Activated CD8-positive, alpha-beta T cell treated with anti-CD3 and anti-CD28 coated beads for 36 hours (primary cell): ENCODE results near the gene NAA80. TPM values are rescaled to one million over a fixed set of nuclear protein-coding genes. Genes with fewer than 3 reads are reported as not detected.
A peak's percentile ranks its signal among the peaks of the same experiment; 100 is the strongest.

Experiments
- ATAC-seq: fragments of 200-7000 bp; cut with Tn5 transposase; one replicate; pipeline ENCODE4 v1.10.0; 2021; ENCODE audit warnings: mild to moderate bottlenecking, moderate library complexity
- CTCF ChIA-PET: fragments of 350-600 bp; sonication (Branson Sonifier 250); formaldehyde crosslinking; loops from one replicate; lab custom pipeline; 2021; ENCODE audit warnings: antibody characterized with exemption; lab: Charles Lee
- POLR2A ChIA-PET: fragments of 350-600 bp; sonication (Branson Sonifier 250); formaldehyde crosslinking; loops from one replicate; lab custom pipeline; 2021; ENCODE audit warnings: antibody characterized with exemption; lab: Charles Lee
- DNase-seq: peaks from one replicate; pipeline ENCODE4 v3.0.0-alpha.2; 2020
- H3K27ac Mint-ChIP-seq: one replicate; pipeline ENCODE4 v1.8.0; 2021; ENCODE audit warnings: mild to moderate bottlenecking, mixed read lengths
- H3K27me3 Mint-ChIP-seq: one replicate; pipeline ENCODE4 v1.8.0; 2021; ENCODE audit warnings: mixed read lengths
- H3K36me3 Mint-ChIP-seq: one replicate; pipeline ENCODE4 v1.8.0; 2021; ENCODE audit warnings: low read depth, mixed read lengths
- H3K4me1 Mint-ChIP-seq: one replicate; pipeline ENCODE4 v1.8.0; 2021; ENCODE audit warnings: low read depth, mixed read lengths
- H3K4me3 Mint-ChIP-seq: one replicate; pipeline ENCODE4 v1.8.0; 2021; ENCODE audit warnings: mild to moderate bottlenecking, moderate library complexity, mixed read lengths
- H3K9me3 Mint-ChIP-seq: one replicate; pipeline ENCODE4 v1.8.0; 2021; ENCODE audit warnings: mixed read lengths
- CTCF ChIP-seq: fragments of 200-600 bp; IDR thresholded peaks from one replicate; pipeline ENCODE4 v1.8.0; 2022; ENCODE audit warnings: antibody characterized with exemption, mild to moderate bottlenecking
- intact Hi-C: fragments of 100-400 bp; cut with micrococcal nuclease; formaldehyde crosslinking; loops from one replicate; pipeline ENCODE4 v1.10.0; 2022
- total RNA-seq, 2 experiments: library from RNA; stranded (reverse); gene quantifications; one replicate each; pipeline ENCODE4 v1.2.3, GENCODE V29; 2021

Gene NAA80
- total RNA-seq, 2 experiments from 2014 or later: 23.2 to 23.4 TPM

DNA sequence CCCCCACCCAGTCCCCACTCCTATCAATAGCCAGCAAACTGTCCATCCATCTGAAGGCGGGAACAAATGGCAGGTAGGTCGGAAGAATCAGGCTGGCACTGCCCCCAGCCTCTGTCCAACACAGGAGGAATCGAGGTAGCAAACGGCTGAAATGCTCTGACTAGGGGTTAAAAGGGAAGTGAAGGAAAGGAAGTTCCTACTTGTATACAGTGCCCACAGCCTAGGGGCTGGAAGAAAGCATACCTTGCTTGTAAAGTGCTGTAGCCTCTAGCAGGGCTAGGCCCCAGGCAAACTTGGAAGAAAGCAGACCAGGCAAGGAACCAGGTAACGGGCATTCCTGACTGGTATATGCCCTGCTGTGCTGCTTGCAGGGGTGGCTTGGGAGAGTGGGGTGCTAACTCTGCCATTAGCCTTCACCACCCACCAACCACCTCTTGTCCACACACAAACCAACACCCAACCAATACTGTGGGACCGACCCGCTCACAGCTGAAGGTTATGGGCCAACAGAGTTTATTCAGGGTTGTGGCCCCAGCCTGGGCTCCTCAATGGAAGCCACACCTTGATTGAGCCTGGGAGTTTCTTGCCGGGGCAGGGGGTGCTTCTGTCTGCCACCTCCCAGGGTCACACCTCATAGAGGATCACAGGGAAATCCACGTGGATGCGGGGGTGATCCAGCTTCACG lies 26.4 kb upstream of the NAA80 start:
- no peak overlapping the region for H3K27ac Mint-ChIP-seq
- DNase-seq: no peak
- intact Hi-C loops: no loop called here
- ChIA-PET CTCF (interaction anchor here (0.8 to 3.0 kb wide), 4 partner anchors 10 to 34 kb away, joined by 3 to 40 read pairs (median 6); partner anchors contain the start of genes HYAL3, IFRD2 and NAA80), POLR2A (interaction anchor here (13.4 kb wide), 1 partner anchor 10 kb away, joined by 126 read pairs; the partner anchor contains the start of gene RASSF1)
- H3K4me1 Mint-ChIP-seq: peaks cover 23% of the 10 kb centered on the region
- H3K36me3 Mint-ChIP-seq: peaks cover 9% of the 10 kb centered on the region
- H3K9me3 Mint-ChIP-seq: no peaks in the 10 kb centered on the region
- H3K4me3 Mint-ChIP-seq: peak overlapping the region; percentile 19
- no peak for TF ChIP-seq CTCF
- ATAC-seq: no peak
- no peaks in the 10 kb centered on the region for H3K27me3 Mint-ChIP-seq

DNA sequence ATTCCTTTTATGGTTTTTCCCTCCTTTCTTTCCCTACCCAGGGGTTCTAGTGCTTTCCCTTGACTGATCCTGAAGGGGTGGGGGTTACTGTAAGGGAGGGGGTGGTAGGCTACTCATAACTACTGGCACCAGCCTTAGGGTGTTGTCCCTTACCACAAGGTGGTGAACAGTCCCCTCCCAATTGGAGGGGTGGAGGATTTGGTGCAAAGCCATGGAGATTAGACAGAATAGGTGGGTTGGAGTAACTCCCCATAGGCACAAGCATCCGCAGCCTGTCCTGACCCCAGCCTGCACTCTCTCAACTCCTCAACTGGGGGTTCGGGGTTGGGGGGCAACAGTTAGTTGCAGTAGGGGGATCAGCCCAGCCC lies 25.9 kb upstream of the NAA80 start:
- POLR2A ChIA-PET: interaction anchor here (1.4 to 13.4 kb wide), 2 partner anchors 11 to 50 kb away, joined by 4 to 126 read pairs; partner anchors contain the start of gene RASSF1
- CTCF ChIA-PET: interaction anchor here (0.7 to 3.0 kb wide), 10 partner anchors 10 to 131 kb away, joined by 3 to 40 read pairs (median 6); partner anchors contain the start of genes HYAL1, HYAL3, IFRD2 and NAA80
- intact Hi-C loops: no loop called here
- no peaks in the 10 kb centered on the region for H3K27me3 Mint-ChIP-seq
- no peak overlapping the region for H3K27ac Mint-ChIP-seq
- H3K4me3 Mint-ChIP-seq: no peak overlapping the region
- TF ChIP-seq CTCF: no peak
- no peaks in the 10 kb centered on the region for H3K9me3 Mint-ChIP-seq
- H3K4me1 Mint-ChIP-seq: peaks cover 26% of the 10 kb centered on the region
- H3K36me3 Mint-ChIP-seq: peaks cover 6% of the 10 kb centered on the region
- DNase-seq (no peak), ATAC-seq (no peak)

DNA sequence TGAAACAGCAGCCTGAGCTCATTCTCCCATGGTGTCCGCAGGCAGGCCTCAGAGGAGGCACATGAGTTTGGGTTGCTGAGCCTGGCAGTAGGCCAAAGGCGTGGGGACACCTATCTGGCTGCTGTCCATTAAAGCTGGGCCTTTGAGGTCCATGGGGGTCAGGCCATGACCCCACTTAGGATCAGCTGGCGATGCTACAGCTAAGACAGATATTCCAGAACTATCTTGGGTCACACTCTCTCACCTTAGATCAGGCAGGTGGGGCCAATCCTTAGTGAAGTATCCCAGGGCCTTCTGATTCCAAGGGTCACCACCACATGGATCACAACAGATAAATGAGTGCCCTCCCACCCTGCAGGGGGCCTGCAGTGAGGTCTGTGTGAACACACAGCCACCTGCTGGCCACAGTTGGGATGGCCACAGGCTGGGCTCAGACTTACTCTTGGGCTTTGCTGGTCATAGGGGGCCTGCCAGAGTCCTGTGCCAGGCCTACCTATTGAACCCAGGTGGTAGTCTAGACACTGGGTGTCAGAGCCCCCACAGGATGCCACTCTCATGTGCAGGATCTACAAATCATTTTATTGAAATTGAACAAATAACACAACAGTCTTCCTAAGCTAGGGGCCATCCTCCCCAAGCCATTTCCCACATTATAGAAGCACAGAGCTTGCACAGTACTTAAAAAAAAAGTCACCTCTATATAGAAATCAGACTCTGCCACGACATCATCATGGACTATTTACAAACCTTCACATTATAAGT lies 25.3 kb upstream of the NAA80 start:
- Mint-ChIP-seq H3K27me3 (no peaks in the 10 kb centered on the region), H3K27ac (no peak overlapping the region), H3K4me1 (peaks cover 31% of the 10 kb centered on the region), H3K9me3 (no peaks in the 10 kb centered on the region), H3K36me3 (peaks cover 4% of the 10 kb centered on the region), H3K4me3 (no peak overlapping the region)
- TF ChIP-seq CTCF: peak; percentile 84
- POLR2A ChIA-PET: interaction anchor here (0.8 to 13.4 kb wide), 3 partner anchors 11 to 49 kb away, joined by 3 to 126 read pairs (median 4); partner anchors contain the start of gene RASSF1
- peak; percentile 50 for ATAC-seq
- CTCF ChIA-PET: interaction anchor here (0.6 to 3.0 kb wide), 21 partner anchors 10 to 130 kb away, joined by 3 to 40 read pairs (median 4); partner anchors contain the start of genes CYB561D2, HYAL1, HYAL3 and IFRD2
- intact Hi-C loops: no loop called here
- DNase-seq: peak; percentile 84

DNA sequence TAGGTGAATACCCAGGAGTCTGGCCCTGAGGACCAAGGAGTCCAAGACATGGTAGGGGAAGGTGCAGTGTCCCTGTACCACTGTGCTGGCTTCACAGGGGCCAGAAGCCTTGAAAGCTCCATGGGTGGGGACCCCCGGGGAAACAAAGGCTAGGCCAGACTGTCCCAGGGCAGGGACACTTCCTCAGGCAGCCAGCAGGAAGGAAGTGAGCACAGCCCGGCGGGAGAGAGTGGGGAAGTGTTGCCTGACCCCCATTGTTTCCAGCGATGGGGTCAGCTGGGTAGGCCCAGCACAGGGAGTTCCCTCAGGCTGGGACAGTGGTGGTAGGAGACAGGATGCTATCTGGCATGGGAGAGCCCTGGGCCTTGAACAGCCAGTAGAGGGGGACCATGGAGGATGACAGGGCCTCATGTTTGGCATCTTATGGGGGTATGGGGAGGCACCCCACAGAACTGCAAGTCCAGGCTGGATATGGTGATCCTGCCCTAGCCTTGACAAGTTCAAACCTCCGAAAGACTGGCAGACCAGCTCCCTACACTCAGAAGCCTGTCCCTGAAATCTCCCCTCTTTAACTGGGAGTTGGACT lies 24.5 kb upstream of the NAA80 start:
- intact Hi-C loops: no loop called here
- CTCF ChIA-PET: interaction anchor here (0.6 to 3.0 kb wide), 20 partner anchors 9 to 129 kb away, joined by 3 to 40 read pairs (median 4); partner anchors contain the start of genes CYB561D2, HYAL1, HYAL3 and IFRD2
- DNase-seq (no peak), ATAC-seq (no peak)
- no peaks in the 10 kb centered on the region for H3K9me3 Mint-ChIP-seq
- H3K27ac Mint-ChIP-seq: peak overlapping the region; percentile 17
- H3K4me3 Mint-ChIP-seq: no peak overlapping the region
- POLR2A ChIA-PET: interaction anchor here (0.5 to 13.4 kb wide), 5 partner anchors 12 to 229 kb away, joined by 3 to 126 read pairs (median 4); partner anchors contain the start of genes CYB561D2, NPRL2 and RASSF1
- peaks cover 37% of the 10 kb centered on the region for H3K4me1 Mint-ChIP-seq
- no peaks in the 10 kb centered on the region for H3K27me3 Mint-ChIP-seq
- TF ChIP-seq CTCF: no peak
- peaks cover 5% of the 10 kb centered on the region for H3K36me3 Mint-ChIP-seq
